ENCODE results near the gene NCKAP5.

NCKAP5 gene

GRCh38 chr2:133053541-133053940 lies 514.7 kb downstream of the NCKAP5 start:
- Histone ChIP-seq H3K27ac (ENCODE audit: low read depth, low read length) (no peak overlapping the region), H3K79me1 (ENCODE audit: low read length) (no peaks in the 10 kb centered on the region), H3K9me3 (ENCODE audit: insufficient read depth, low read depth, low read length) (no peaks in the 10 kb centered on the region), H3K18ac (ENCODE audit: low read length) (no peak overlapping the region), H3K9ac (ENCODE audit: low read length) (no peak overlapping the region), H3K14ac (ENCODE audit: low read length) (no peak overlapping the region), H2BK120ac (ENCODE audit: insufficient read depth, low read length, poor library complexity) (no peak overlapping the region), H3K23ac (ENCODE audit: low read length) (no peak overlapping the region), H4K91ac (ENCODE audit: low read depth, low read length) (no peak overlapping the region), H3K4me1 (ENCODE audit: control insufficient read depth in 1 of 2, insufficient read depth in 2 of 2, low read length in 2 of 2) (no peaks in the 10 kb centered on the region), H2BK5ac (ENCODE audit: low read depth, low read length, poor library complexity) (no peak overlapping the region), H3K36me3 (ENCODE audit: control insufficient read depth in 1 of 2, insufficient read depth in 2 of 2, low read length in 2 of 2) (no peaks in the 10 kb centered on the region), H3K79me2 (ENCODE audit: control insufficient read depth, insufficient read depth, low read length, poor library complexity) (no peaks in the 10 kb centered on the region), H3K4me3 (ENCODE audit: low read depth, low read length) (no peak overlapping the region), H4K8ac (ENCODE audit: low read depth, low read length) (no peak overlapping the region), H3K27me3 (ENCODE audit: insufficient read depth, low read length) (no peaks in the 10 kb centered on the region), H3K4ac (ENCODE audit: low read depth, low read length) (no peak overlapping the region), H2AFZ (ENCODE audit: insufficient read depth, low read length, poor library complexity) (no peak overlapping the region), H2AK5ac (ENCODE audit: low read length) (no peak overlapping the region), H4K12ac (ENCODE audit: low read depth, low read length) (no peak overlapping the region), H2BK12ac (ENCODE audit: low read length) (no peak overlapping the region), H3K4me2 (ENCODE audit: low read length) (no peak overlapping the region)
- WGBS (ENCODE audit: extremely low coverage, insufficient coverage, insufficient read length), result no CpG with 5 or more reads among the region's 3 CpGs
- DNase-seq, result no peak

- Histone ChIP-seq H2BK5ac (ENCODE audit: low read depth, low read length, poor library complexity) (no peak overlapping the region), H3K79me1 (ENCODE audit: low read length) (no peaks in the 10 kb centered on the region), H2BK120ac (ENCODE audit: insufficient read depth, low read length, poor library complexity) (no peak overlapping the region), H3K18ac (ENCODE audit: low read length) (no peak overlapping the region), H3K9me3 (ENCODE audit: insufficient read depth, low read depth, low read length) (no peaks in the 10 kb centered on the region), H3K23ac (ENCODE audit: low read length) (no peak overlapping the region), H2AK5ac (ENCODE audit: low read length) (no peak overlapping the region), H3K14ac (ENCODE audit: low read length) (no peak overlapping the region), H3K27me3 (ENCODE audit: insufficient read depth, low read length) (no peaks in the 10 kb centered on the region), H3K79me2 (ENCODE audit: control insufficient read depth, insufficient read depth, low read length, poor library complexity) (no peaks in the 10 kb centered on the region), H3K27ac (ENCODE audit: low read depth, low read length) (no peak overlapping the region), H3K36me3 (ENCODE audit: control insufficient read depth in 1 of 2, insufficient read depth in 2 of 2, low read length in 2 of 2) (no peaks in the 10 kb centered on the region), H3K4me1 (ENCODE audit: control insufficient read depth in 1 of 2, insufficient read depth in 2 of 2, low read length in 2 of 2) (no peaks in the 10 kb centered on the region), H4K8ac (ENCODE audit: low read depth, low read length) (no peak overlapping the region), H4K12ac (ENCODE audit: low read depth, low read length) (no peak overlapping the region), H4K91ac (ENCODE audit: low read depth, low read length) (no peak overlapping the region), H3K4me3 (ENCODE audit: low read depth, low read length) (no peak overlapping the region), H3K4ac (ENCODE audit: low read depth, low read length) (no peak overlapping the region), H2AFZ (ENCODE audit: insufficient read depth, low read length, poor library complexity) (no peak overlapping the region), H3K9ac (ENCODE audit: low read length) (no peak overlapping the region), H3K4me2 (ENCODE audit: low read length) (no peak overlapping the region), H2BK12ac (ENCODE audit: low read length) (no peak overlapping the region)
- WGBS (ENCODE audit: extremely low coverage, insufficient coverage, insufficient read length), result no CpG with 5 or more reads among the region's 5 CpGs
- DNase-seq, result peak; percentile 53 to 68
Measured at GRCh38 chr2:133045787-133046186, 522.5 kb downstream of the NCKAP5 start.

GRCh38 chr2:133044556-133044955 lies 523.7 kb downstream of the NCKAP5 start:
- H4K91ac ChIP-seq (ENCODE audit: low read depth, low read length), result no peak overlapping the region
- H3K4me1 ChIP-seq (ENCODE audit: control insufficient read depth in 1 of 2, insufficient read depth in 2 of 2, low read length in 2 of 2), result no peaks in the 10 kb centered on the region
- H3K79me1 ChIP-seq (ENCODE audit: low read length), result no peaks in the 10 kb centered on the region
- H2AFZ ChIP-seq (ENCODE audit: insufficient read depth, low read length, poor library complexity), result no peak overlapping the region
- no peaks in the 10 kb centered on the region for H3K27me3 ChIP-seq (ENCODE audit: insufficient read depth, low read length)
- no peak for DNase-seq
- H3K9me3 ChIP-seq (ENCODE audit: insufficient read depth, low read depth, low read length), result no peaks in the 10 kb centered on the region
- H2BK120ac ChIP-seq (ENCODE audit: insufficient read depth, low read length, poor library complexity), result no peak overlapping the region
- no peak overlapping the region for H2BK5ac ChIP-seq (ENCODE audit: low read depth, low read length, poor library complexity)
- H3K27ac ChIP-seq (ENCODE audit: low read depth, low read length), result no peak overlapping the region
- H3K4me2 ChIP-seq (ENCODE audit: low read length), result no peak overlapping the region
- H2AK5ac ChIP-seq (ENCODE audit: low read length), result no peak overlapping the region
- no peak overlapping the region for H3K18ac ChIP-seq (ENCODE audit: low read length)
- H3K23ac ChIP-seq (ENCODE audit: low read length), result no peak overlapping the region
- H3K4ac ChIP-seq (ENCODE audit: low read depth, low read length), result no peak overlapping the region
- H3K4me3 ChIP-seq (ENCODE audit: low read depth, low read length), result no peak overlapping the region
- no peak overlapping the region for H4K12ac ChIP-seq (ENCODE audit: low read depth, low read length)
- no peak overlapping the region for H4K8ac ChIP-seq (ENCODE audit: low read depth, low read length)
- H2BK12ac ChIP-seq (ENCODE audit: low read length), result no peak overlapping the region
- H3K14ac ChIP-seq (ENCODE audit: low read length), result no peak overlapping the region
- WGBS (ENCODE audit: extremely low coverage, insufficient coverage, insufficient read length), result no CpG with 5 or more reads among the region's 4 CpGs
- no peak overlapping the region for H3K9ac ChIP-seq (ENCODE audit: low read length)
- H3K36me3 ChIP-seq (ENCODE audit: control insufficient read depth in 1 of 2, insufficient read depth in 2 of 2, low read length in 2 of 2), result no peaks in the 10 kb centered on the region
- no peaks in the 10 kb centered on the region for H3K79me2 ChIP-seq (ENCODE audit: control insufficient read depth, insufficient read depth, low read length, poor library complexity)

- Histone ChIP-seq H2BK5ac (ENCODE audit: low read depth, low read length, poor library complexity) (no peak overlapping the region), H3K18ac (ENCODE audit: low read length) (no peak overlapping the region), H3K4me3 (ENCODE audit: low read depth, low read length) (no peak overlapping the region), H3K27me3 (ENCODE audit: insufficient read depth, low read length) (no peaks in the 10 kb centered on the region), H2AFZ (ENCODE audit: insufficient read depth, low read length, poor library complexity) (no peak overlapping the region), H2BK120ac (ENCODE audit: insufficient read depth, low read length, poor library complexity) (no peak overlapping the region), H3K27ac (ENCODE audit: low read depth, low read length) (no peak overlapping the region), H3K9ac (ENCODE audit: low read length) (no peak overlapping the region), H4K12ac (ENCODE audit: low read depth, low read length) (no peak overlapping the region), H3K79me1 (ENCODE audit: low read length) (no peaks in the 10 kb centered on the region), H3K23ac (ENCODE audit: low read length) (no peak overlapping the region), H3K4ac (ENCODE audit: low read depth, low read length) (no peak overlapping the region), H3K9me3 (ENCODE audit: insufficient read depth, low read depth, low read length) (no peaks in the 10 kb centered on the region), H3K79me2 (ENCODE audit: control insufficient read depth, insufficient read depth, low read length, poor library complexity) (no peaks in the 10 kb centered on the region), H3K36me3 (ENCODE audit: control insufficient read depth in 1 of 2, insufficient read depth in 2 of 2, low read length in 2 of 2) (no peaks in the 10 kb centered on the region), H3K14ac (ENCODE audit: low read length) (no peak overlapping the region), H3K4me1 (ENCODE audit: control insufficient read depth in 1 of 2, insufficient read depth in 2 of 2, low read length in 2 of 2) (no peaks in the 10 kb centered on the region), H4K8ac (ENCODE audit: low read depth, low read length) (no peak overlapping the region), H4K91ac (ENCODE audit: low read depth, low read length) (no peak overlapping the region), H2AK5ac (ENCODE audit: low read length) (no peak overlapping the region), H3K4me2 (ENCODE audit: low read length) (no peak overlapping the region), H2BK12ac (ENCODE audit: low read length) (no peak overlapping the region)
- WGBS (ENCODE audit: extremely low coverage, insufficient coverage, insufficient read length), result no CpG with 5 or more reads among the region's 4 CpGs
- DNase-seq, result peak in 1 of 2 donors; percentile 46
Measured at GRCh38 chr2:133040170-133040569, 528.1 kb downstream of the NCKAP5 start.
